Right lobe of liver (tissue), 6 donors: ENCODE measurements around the gene ASB3. TPM values are rescaled to one million over a fixed set of nuclear protein-coding genes. Genes with fewer than 3 reads are reported as not detected.
"Not testable (repeated sequence)": the region's sequence is repeated elsewhere in the genome, so short reads cannot be mapped to it uniquely, and the experiment has no call there.

Experiments
- ATAC-seq, 4 donors: fragments of 200-7000 bp; cut with Tn5 transposase; one replicate each; pipeline ENCODE4 v1.9.1; 2020; ENCODE audit warnings: mild to moderate bottlenecking in 4 of 4, moderate library complexity in 4 of 4
- DNase-seq, 3 donors: peaks; one replicate each; pipeline ENCODE4 v3.0.0-alpha.2; 2020
- H3K27ac ChIP-seq, 3 donors: fragments of 200-600 bp; one replicate each; pipeline ENCODE4 v1.8.0; 2022
- H3K27me3 ChIP-seq, 2 donors: fragments of 200-600 bp; one replicate each; pipeline ENCODE4 v1.8.0; 2022
- H3K36me3 ChIP-seq, 4 donors: fragments of 200-600 bp; sonication (generic) in 1 of 4; one replicate each; pipeline versions ENCODE4 v1.5.1 to v1.8.0; 2017 to 2022; ENCODE audit warnings: control low read depth in 1 of 4
- H3K4me1 ChIP-seq, 4 donors: fragments of 200-600 bp; sonication (generic) in 1 of 4; one replicate each; pipeline versions ENCODE4 v1.5.1 to v1.8.0; 2017 to 2022; ENCODE audit warnings: control low read depth in 1 of 4
- H3K4me3 ChIP-seq, 3 donors: fragments of 200-600 bp; one replicate each; pipeline ENCODE4 v1.8.0; 2022
- H3K9me3 ChIP-seq, 4 donors: fragments of 200-600 bp; sonication (generic) in 1 of 4; one replicate each; pipeline versions ENCODE4 v1.5.1 to v1.8.0; 2017 to 2022; ENCODE audit warnings: control low read depth in 1 of 4
- CTCF ChIP-seq, 4 donors: fragments of 200-600 bp in 3 of 4; fragments of 450-650 bp in 1 of 4; IDR thresholded peaks; one replicate each; pipeline versions ENCODE4 v1.5.1 to v1.8.0; 2016 to 2022; ENCODE audit warnings: antibody characterized with exemption in 4 of 4, mild to moderate bottlenecking in 2 of 4
- POLR2A ChIP-seq: fragments of 450-650 bp; IDR thresholded peaks from one replicate; pipeline ENCODE4 v1.6.1; 2017; ENCODE audit warnings: antibody characterized with exemption, mild to moderate bottlenecking
- WGBS: methylation state at CpG from one replicate; pipeline ENCODE4 v1.1.6; 2018; ENCODE audit warnings: low coverage, low lambda C conversion rate; ENCODE audit not compliant: insufficient coverage; ENCODE audit errors: missing lambda C conversion rate; 5-methylcytosine and 5-hydroxymethylcytosine counted together
- intact Hi-C, 2 donors: fragments of 100-400 bp; cut with DNase I; formaldehyde crosslinking; loops; one replicate each; pipeline versions ENCODE4 v1.11.2 to v1.14.1; 2022
- total RNA-seq, 6 experiments: library from RNA; depleted of rRNA in 2 of 6; stranded (reverse); fragments of >200 nt in 2 of 6; fragmentation: NEBNext Ultra II Directional in 3 of 6; extraction: Animal tissue kit (Norgen Biotek cat#: 25700) in 3 of 6; gene quantifications; one replicate each; pipeline versions ENCODE4 v1.1.0 to v1.2.4, GENCODE V29; 2016 to 2023
- donor health status: DM: no; HTN: yes; CAD: no.
- donor health status: DM: no; HTN: no; CAD: no.
- donor health status: DM: no; HTN: no; CAD: no.
- donor health status: DM: no; HTN: yes; CAD: no.
- donor health status: DM: no; HTN: yes; CAD: no.

The ASB3 gene
- total RNA-seq, 6 experiments from 2014 or later, result 3.6 to 8.4 (median 5.3) TPM

DNA sequence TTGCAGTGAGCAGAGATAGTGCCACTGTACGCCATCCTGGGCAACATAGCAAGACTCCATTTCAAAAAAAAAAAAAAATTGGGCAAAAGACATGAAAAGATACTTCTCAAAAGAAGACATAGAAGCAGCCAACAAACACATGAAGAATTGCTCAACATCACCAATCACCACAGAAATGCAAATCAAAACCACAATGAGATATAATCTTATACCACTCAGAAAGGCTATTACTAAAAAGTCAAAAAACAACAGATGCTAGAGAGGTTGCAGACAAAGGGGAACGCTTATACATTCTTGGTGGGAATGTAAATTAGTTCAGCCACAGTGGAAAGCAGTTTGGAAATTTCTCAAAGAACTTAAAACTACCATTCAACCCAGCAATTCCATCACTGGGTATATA, 62.2 kb downstream of the ASB3 start:
- no peaks in the 10 kb centered on the region for H3K27me3 ChIP-seq
- H3K9me3 ChIP-seq, result no peaks in the 10 kb centered on the region
- DNase-seq (no peak), ATAC-seq (no peak)
- 94% methylated on average over 2 of the region's 2 CpGs for WGBS
- H3K4me1 ChIP-seq, result no peaks in the 10 kb centered on the region
- H3K4me3 ChIP-seq, result no peak overlapping the region
- TF ChIP-seq POLR2A (no peak), CTCF (IDR thresholded peaks at IDR 0.05) (no peak)
- no peaks in the 10 kb centered on the region for H3K36me3 ChIP-seq
- H3K27ac ChIP-seq, result no peak overlapping the region
- intact Hi-C loops, result no loop called here

- WGBS, result 93% methylated on average over 3 of the region's 3 CpGs
- DNase-seq, intact Hi-C loops, ATAC-seq, H3K27me3 ChIP-seq, H3K4me1 ChIP-seq, H3K27ac ChIP-seq, H3K4me3 ChIP-seq, H3K9me3 ChIP-seq, H3K36me3 ChIP-seq: not testable (repeated sequence)
Measured at GRCh38 chr2:53720944-53721343, 65.8 kb downstream of the ASB3 start.

DNA sequence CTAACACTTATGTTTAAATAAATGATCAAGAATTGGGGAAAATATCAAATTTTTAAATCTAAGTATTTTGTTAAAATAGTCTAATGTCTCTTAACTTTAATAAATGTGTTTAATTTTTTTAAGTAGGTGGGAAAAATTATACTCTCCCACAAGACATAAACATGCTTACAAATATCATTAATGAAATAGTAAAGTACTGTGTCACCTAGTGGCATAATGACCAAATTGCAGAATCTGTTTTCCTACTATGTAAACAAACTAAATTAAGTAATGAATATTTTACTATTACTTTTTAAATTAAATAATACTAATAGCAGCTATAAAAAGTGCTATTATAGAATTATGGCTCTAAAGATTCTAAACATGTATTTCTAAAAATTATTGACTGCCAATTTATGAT, 71.2 kb downstream of the ASB3 start:
- intact Hi-C loops, result no loop called here
- peak in 1 of 4 donors; percentile 43 for ATAC-seq
- H3K9me3 ChIP-seq, result no peaks in the 10 kb centered on the region
- H3K27ac ChIP-seq, result no peak overlapping the region
- no peak for DNase-seq
- H3K27me3 ChIP-seq, result no peaks in the 10 kb centered on the region
- no peaks in the 10 kb centered on the region for H3K4me1 ChIP-seq
- TF ChIP-seq POLR2A, result no peak
- peak; percentile 32 to 52 (median 48) for TF ChIP-seq CTCF (IDR thresholded peaks at IDR 0.05)
- H3K36me3 ChIP-seq, result peaks cover 0 to 9% (median 0%) of the 10 kb centered on the region in 4 donors
- no peak overlapping the region for H3K4me3 ChIP-seq

GRCh38 chr2:53711271-53711780, 75.4 kb downstream of the ASB3 start:
- no peak overlapping the region for H3K27ac ChIP-seq
- peaks cover 0 to 9% (median 0%) of the 10 kb centered on the region in 4 donors for H3K36me3 ChIP-seq
- WGBS, result 93% methylated on average over 7 of the region's 7 CpGs
- no peak for ATAC-seq
- no peak for DNase-seq
- TF ChIP-seq POLR2A (no peak), CTCF (IDR thresholded peaks at IDR 0.05) (no peak)
- no peaks in the 10 kb centered on the region for H3K4me1 ChIP-seq
- H3K4me3 ChIP-seq, result no peak overlapping the region
- H3K9me3 ChIP-seq, result no peaks in the 10 kb centered on the region
- H3K27me3 ChIP-seq, result no peaks in the 10 kb centered on the region
- intact Hi-C loops, result no loop called here

- Histone ChIP-seq H3K9me3 (no peaks in the 10 kb centered on the region), H3K4me3 (no peak overlapping the region), H3K4me1 (no peaks in the 10 kb centered on the region), H3K36me3 (peaks cover 0 to 7% (median 0%) of the 10 kb centered on the region in 4 donors), H3K27me3 (no peaks in the 10 kb centered on the region), H3K27ac (no peak overlapping the region)
- DNase-seq (no peak), ATAC-seq (no peak)
- intact Hi-C loops, result no loop called here
- no peak for TF ChIP-seq POLR2A
- no peak for TF ChIP-seq CTCF (IDR thresholded peaks at IDR 0.05)
Measured at GRCh38 chr2:53708988-53709387, 77.8 kb downstream of the ASB3 start.
